GM18520 (cell line): Measurements from ENCODE around the gene STXBP6.
"Not testable (repeated sequence)": the region's sequence is repeated elsewhere in the genome, so short reads cannot be mapped to it uniquely, and the experiment has no call there.

ENCODE experiments used
- ATAC-seq: cut with Tn5 transposase; IDR thresholded peaks from one replicate; pipeline ENCODE4 v1.9.1; 2021; ENCODE audit not compliant: unreplicated experiment

The STXBP6 gene

DNA sequence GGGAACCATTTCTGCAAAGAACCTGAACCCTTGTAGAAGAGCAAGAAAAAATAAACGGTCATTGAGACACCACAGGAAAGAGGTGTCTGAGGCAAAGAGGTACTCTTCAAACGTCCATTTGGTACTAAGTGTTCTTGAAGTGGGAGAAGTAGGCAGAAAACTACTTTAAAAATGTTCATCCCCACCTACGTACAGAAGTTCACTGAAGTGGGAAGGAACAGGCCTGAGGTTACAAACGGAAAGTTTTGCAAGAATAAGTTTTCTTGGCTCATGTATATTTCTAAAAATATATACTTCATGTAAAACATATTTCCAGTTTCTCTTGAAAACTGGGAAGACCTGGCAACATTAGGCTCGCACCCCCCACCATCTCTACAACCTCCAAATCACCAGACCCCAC, 61.2 kb downstream of the STXBP6 start:
- no peak for ATAC-seq

DNA sequence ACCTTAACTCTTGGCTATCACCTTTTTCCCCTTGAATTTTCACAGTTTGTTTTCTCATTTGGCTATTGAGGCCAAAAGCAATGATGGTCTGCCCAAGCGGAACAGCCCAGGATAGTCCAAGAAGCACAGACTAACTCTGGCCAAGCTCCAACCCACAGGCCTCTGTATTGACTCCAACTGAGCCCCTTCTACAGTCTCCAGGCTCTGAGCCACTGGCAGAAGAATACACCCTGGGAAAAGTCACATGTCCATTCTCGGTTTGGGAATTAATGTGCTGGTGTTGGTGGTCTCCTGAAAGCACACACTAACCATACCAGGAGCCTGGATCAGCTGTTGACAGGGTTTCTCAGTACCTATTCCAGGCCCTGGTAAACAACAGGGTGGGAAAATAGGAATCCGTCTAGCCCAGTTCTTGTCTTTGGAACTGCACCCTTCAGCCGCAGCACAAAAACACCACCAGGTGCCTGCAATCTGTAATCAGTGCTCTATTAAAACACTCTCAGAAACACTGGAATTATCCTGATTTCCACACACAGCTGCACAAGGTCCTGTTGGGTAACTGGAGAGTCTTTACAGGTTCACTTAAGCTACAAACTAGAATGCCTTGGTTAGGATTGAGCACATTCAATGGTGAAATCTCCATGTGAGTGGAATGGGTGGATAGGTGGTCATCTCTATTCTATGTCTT, 63.6 kb downstream of the STXBP6 start:
- ATAC-seq = no peak

DNA sequence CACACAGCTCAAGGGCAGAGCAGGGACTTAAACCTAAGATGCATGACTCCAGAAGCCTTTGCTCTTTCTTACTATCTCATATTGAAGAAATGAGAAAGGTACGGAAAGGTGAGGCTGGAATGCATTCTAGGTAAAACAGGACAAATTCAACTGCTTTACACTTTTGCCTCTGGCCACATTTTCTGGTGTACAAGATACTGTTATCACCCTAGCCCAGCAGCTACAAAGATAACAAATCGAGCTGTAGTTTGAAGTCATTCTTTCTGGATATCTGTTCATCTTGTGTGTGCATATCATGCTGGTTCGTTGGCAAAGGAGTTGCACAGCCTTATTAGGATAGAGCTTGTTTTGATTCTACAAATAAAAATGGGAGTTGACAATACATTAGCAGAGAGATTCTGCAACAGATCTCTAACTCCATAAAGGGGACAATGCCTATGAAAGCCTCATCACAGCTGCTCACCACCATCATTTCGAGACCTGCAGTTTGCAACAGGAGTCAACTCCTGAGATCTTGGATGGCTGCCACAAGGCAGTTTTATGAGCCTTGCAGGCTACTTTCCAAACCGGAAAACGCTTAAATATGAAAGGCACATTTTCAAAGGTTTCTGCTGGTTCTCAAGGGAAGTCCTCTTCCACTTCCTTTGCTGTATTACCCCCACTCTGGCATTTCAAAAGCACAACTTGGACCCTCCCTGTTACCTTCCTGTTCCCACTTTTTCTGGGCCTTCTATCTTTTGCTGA, 64.9 kb downstream of the STXBP6 start:
- ATAC-seq = no peak

DNA sequence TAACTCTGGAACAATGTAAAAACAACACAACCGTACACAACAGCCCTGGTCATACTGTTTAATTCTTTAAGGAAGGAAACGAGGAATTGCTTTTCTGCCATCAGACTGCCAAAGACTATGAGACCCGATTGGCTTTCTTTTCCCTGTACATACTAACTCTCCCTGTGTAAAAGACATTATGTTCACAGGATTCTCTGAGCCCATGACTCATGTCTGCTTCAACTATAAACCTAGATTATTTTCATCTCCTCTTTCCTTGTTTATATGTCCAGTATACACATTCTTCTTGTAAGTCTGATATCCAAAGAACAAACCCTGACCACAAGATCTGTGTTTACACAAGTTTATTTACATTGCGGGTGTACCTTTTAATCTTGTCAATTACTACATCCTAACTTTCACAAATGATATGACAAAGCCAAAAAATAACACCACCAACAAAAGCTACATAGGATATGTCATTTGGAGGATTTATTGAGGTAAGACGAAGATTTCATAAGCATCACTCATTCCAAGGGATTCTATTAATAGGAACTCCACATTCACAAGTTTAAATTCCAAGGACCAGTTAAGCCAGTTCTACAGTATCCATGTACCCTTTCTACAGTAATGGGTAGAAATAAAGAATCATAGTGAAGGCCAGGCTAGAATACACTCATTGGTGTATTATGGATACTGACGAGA, 67.3 kb downstream of the STXBP6 start:
- no peak for ATAC-seq

DNA sequence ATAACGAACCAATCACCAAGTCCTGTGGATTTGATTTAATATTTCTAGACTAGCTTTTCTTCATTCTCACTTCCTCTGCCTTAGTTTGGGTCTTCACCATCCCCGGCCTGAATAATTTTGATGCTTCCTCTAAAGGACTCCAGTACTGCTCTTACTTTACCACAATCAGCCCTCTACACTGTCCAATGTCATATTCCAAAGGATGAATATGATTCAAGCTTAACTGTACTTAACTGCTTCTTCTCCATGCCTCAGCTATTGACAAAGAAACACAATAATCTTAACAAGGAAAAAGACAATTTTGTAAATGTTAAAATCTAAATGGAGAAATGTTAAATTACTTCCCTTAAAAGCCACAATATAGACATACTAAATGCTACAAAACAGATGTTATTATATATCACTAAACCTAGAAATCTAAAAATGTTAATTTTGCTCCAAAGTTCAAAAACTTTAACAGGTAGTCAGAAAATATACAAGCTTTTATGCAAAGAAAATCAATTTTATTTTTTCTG, 70.2 kb downstream of the STXBP6 start:
- peak; percentile 8 for ATAC-seq

DNA sequence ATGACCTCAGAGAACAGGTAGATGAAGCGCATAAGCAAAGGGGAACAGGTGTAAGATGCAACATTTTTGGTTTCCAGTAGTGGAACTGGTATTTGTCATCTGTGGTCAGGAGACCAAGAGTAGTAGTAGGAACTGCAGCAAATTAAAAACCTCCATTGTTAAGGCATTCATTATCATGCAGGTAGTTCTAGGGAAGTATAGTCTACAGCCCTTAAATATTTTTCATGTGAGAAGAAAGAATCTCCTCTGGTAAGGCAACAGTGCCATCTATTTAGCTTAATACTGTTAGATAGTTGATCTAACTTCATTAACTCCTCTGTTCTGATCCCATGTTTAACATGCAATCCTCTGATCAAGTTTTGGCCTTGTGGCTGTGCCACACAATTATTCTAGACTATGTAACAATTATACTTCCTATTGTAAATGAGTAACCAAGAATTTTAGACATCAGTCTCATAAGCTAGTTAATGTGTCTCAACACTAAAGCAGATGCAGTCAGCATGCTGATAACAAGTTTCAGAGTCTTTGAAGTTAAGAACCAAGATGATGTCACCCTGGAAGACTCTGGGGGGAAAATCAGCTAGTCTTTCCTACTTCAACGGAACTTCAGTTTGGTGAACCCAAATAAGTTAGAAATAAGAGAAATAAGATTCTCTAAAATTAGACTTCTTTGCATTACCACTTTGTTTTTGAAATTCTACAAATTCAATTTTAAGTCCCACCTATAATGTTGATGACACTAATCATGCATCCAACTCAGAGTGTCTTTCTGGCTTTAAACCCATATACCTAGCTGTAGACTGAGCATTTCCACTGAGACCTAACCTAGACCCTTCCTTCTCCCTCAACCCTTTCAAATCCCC, 70.9 kb downstream of the STXBP6 start:
- ATAC-seq = peak; percentile 70

DNA sequence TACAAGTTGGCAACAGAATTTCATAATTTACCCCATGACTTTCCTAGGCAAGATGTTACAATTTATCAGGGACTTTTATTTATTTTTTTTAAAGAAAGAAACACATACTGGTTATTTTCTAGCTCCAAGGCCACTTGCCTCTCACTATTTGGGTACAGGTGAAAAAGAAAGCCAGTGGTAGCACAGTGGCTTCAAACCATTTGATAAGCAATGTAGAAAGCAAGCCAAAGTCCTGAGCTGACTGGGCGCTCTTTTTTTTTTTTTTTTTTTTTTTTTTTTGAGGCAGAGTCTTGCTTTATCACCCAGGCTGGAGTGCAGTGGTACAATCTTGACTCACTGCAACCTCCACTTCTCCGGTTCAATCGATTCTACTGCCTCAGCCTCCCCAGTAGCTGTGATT, 73.3 kb downstream of the STXBP6 start:
- no peak for ATAC-seq

DNA sequence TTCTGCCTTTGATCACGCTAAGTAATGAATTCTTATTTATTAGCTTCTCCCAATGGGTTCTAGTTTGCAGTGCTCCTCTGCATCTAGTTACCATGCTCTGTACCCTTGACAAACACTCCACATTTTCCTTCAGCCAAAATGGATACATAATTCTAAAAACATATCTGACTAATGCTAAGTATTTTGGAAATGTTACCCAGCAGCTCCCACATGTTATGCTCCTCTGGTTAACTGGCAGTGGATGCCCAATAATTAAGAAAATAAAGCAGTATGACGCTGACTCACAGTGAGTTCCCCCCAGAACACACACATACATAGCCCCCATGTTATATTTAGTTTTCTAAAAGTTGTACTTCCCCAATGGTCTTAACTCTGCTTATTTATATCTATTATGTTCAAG, 74.6 kb downstream of the STXBP6 start:
- no peak for ATAC-seq

DNA sequence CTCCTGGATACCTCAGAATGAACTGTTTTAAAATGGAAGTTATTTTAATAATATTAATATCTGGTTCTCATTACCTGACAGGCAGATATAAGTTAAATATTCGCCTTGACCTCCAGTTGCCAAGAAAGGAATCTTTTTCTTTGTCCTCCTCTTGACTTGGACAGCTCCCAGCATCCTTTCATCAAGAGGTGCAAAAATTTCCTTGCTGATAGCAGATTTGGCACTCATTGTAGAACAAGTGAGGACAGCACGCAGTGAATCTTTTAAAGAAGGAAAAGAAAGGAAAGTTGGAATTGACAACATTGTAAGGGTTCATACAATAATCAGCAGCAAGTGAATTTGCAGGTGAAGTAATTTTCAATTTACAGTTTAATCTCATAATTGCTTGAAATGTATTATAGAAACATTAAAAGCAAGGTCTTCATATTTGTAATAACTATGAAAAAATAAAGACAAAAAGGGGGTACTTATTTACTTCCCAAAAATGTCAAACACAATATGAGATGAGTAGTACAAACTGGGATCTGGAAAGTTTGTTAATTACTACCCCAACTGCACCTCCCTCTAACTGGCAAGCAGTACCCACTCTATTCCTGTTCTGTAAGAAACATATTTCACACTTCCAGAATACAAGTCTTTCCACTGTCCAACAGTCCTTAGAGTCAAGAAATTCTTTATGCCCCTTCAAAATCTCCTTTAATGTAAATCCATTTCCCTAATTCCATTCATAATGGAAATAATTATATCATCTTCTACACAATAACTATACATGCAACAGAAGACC, 75.2 kb downstream of the STXBP6 start:
- ATAC-seq = no peak

DNA sequence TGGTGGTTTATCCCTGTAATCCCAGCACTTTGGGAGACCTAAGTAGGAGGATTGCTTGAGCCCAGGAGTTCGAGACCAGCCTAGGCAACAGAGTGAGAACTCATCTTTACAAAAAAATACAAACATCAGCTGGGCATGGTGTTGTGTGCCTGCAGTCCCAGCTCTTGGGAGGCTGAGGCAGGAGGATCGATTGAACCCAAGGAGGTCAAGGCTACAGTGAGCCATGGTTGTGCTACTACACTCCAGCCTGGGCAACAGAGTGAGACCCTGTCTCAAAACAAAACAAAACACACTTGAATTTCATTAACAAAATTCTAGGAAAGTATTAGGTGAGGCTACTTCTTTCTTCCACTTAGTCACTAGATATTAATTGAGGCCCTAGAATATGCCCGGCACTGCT, 77.1 kb downstream of the STXBP6 start:
- no peak for ATAC-seq

DNA sequence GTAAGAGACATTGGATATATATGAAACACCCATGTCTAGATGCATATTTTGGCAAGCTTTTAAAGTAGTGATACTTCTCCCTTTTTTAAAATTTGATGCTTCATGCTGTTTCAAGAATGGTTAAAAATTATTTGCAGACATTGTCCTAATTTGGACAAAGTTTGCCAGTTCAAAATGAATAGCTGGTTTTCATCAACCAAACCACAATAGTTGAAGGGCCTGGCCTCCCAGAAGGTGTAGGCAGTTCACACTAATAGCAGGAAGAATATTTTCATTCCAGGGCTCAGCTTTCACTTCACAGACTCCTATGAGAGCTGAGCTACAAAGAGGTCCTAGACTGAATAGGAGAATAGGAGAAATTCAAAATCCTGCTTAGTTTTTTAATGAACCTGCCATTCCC, 78.7 kb downstream of the STXBP6 start:
- no peak for ATAC-seq

DNA sequence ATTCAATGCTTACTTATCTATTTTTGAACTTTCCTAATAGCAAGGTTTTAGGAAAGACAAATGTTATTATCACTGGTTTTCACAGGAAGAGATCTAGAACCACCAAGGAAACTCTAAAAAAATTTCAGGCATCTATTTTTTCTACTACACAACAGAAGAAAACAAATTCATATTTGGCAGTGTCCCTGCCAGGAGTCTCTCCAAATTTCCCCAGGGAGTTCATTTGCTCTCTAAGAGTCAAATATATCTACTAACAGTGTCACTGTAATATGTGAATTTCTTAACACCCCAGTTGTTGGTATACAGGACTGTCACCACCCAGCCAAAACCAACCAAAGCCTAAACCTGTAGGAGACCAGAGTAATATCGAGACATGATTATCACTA, 83.4 kb downstream of the STXBP6 start:
- ATAC-seq = no peak

DNA sequence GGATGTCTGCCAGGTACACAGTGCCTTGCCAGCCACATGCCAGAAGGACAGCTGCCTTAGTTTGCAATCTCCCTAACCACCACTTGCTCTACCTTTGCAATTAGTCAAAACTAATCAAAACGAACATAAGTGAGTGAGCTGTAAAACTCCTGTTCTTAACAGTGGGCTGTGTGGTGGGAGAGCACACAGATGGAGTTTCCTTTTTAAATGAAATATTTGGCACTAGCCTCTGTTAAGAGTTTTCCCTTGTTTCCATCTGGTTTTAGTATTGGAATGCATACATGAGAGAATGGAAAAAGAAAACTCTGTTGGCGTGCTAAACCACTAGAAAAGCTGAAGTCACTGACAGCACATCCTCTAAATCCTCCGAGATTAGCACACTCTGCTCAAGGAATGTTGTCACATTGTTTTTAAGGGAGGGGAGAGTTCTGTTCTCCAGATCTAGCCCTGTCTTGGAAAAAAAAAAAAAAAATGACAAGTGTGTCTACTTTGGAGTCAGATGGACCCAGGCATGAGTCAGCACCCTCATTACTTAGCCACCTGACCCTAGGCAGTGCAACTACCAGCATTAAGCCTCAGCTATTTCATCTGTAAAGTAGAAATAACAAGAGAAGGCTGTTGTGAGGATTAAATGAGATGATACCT, 83.9 kb downstream of the STXBP6 start:
- no peak for ATAC-seq

DNA sequence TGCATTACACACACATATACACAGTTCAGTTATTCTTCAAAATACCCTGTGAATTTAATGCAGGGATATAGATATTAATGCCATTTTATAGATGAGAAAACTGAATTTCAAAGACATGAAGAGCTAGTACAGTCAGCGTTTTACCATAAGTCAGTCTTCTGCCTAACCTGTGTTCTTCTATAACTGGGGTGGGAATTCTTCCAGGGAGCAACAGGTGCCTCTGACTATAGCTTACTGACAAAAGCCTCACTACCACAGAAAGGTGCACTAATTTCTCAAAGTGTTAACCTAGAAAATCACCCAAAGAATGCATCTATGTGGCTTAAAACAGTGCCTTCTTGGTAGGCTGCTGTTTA, 84.4 kb downstream of the STXBP6 start:
- no peak for ATAC-seq

DNA sequence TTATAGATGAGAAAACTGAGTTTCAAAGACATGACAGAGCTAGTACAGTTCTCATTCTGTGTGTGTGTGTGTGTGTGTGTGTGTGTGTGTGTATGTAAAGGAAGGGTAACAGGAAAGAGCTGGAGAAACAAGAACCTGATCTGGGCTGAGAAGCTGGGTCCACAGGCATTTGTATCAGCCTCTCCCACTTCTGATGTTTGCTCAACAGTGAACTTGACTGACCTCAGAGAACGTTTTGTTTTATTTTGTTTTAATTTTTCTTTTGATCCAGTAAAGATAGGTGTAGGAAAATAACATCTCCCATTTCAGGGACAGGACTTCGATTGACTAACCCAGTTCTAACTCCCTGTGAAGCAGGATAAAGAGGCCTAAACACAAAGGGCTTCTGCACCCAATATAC, 85.4 kb downstream of the STXBP6 start:
- no peak for ATAC-seq

DNA sequence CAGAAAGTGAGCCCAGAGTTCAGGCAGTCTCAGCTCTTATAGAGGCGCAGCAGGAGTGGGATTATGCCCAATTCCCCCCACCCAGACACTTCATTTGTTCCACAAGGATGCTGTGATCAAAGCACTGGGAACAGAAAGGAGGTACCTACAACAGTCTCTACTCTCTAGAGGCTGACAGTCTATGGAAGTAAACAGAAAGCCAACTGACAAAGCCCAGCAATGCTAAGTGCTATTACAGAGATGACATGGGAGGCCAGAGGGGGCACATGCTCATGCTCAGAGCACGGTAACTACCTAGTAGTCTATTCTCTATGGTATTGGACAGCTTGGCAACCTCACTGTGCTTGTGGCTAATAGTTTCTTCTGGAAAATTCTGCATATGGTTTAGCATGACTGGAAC, 85.9 kb downstream of the STXBP6 start:
- ATAC-seq = no peak

DNA sequence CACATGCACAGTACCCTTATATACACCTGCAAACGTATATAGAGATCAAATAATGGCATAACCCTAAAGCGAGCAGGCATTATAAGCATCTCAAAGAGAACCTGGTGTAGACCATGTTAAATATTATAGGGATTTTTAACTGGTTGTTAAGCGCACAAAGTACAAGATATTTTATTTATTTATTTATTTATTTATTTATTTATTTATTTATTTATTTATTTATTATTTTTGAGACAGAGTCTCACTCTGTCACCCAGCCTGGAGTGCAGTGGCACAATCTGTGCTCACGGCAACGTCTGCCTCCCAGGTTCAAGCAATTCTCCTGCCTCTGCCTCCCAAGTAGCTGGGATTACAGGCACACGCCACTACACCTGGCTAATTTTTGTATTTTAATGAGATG, 87.8 kb downstream of the STXBP6 start:
- not testable (repeated sequence) for ATAC-seq

DNA sequence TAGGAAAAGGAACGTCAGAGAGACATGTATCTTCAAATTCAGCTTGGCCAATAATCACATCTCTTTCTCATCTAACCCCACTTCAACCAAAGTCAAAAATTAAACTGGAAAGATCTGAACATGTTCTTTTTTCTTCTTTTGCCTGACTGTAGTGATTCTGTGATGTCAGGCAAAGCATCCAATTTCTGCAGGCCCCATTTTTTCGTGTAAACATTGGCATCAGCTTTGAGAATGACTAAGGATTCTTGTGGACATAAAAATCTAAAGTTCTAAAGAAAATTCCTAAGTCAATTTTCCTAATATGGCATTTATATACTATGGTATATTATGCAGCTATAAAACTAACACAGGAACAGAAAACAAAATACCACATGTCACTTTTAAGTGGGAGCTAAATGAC, 89.1 kb downstream of the STXBP6 start:
- ATAC-seq = no peak

DNA sequence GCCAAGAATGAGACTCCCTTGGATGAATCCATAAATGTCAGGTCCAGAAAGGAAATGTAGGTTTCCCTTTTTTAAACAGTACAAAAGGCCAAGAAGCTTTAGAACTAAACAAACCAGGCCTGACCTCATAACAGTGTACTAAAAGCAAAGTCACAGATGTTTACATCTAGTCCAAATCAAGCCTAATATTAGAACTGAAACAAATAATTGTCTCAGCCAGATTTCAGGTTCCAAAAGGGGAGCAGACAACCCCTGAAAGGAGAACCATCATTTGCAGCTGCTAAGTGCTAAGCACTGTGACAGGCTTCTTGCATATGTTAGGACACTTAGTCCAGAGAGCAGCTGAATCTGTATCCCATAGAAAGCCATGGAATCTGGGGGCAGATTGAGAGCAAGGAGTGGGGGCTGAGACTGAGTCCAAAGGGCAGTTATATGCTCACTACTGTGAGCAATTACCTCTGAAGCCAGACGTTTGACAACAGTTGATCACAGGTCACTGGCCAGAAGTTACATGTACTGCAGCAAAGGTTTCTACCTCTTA, 90.1 kb downstream of the STXBP6 start:
- no peak for ATAC-seq

DNA sequence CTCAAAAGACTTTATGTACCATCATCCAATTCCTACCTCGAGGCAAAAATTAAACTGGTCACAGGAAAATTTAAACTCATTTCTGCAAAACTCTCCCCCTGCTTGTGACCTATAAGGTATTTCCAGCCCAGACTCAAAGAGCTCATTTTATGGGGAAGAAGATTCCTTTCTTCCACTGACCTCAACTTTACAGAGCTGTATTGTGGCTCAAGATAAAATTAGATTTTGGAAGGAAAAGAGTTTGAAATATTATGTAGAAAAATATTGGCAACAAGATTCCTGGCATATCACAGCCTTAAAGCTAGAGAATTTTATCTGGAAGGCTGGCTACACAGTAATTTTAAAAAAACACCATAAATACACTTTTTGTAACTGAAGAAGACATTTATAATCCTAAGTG, 91.7 kb downstream of the STXBP6 start:
- no peak for ATAC-seq
